Activated naive CD8-positive, alpha-beta T cell treated with anti-CD3 and anti-CD28 coated beads, Interleukin-2, amount 10 ng/mL, durations not matched to agents 7 days and 5 days (primary cell): ENCODE measurements around the gene CCDC149. TPM values are rescaled to one million over a fixed set of nuclear protein-coding genes. Genes with fewer than 3 reads are reported as not detected.

ENCODE experiments used
- ATAC-seq: fragments of 150-1000 bp; cut with Tn5 transposase; one replicate; pipeline ENCODE4 v1.10.0; 2021; ENCODE audit warnings: low read depth, moderate library complexity
- POLR2A ChIA-PET: fragments of 350-600 bp; sonication (Branson Sonifier 250); formaldehyde crosslinking; loops from one replicate; lab custom pipeline; 2021; ENCODE audit warnings: antibody characterized with exemption; lab: Charles Lee
- DNase-seq: peaks from one replicate; pipeline ENCODE4 v3.0.0; 2021
- H3K27ac Mint-ChIP-seq: one replicate; pipeline ENCODE4 v1.8.0; 2022; ENCODE audit warnings: mild to moderate bottlenecking, mixed read lengths
- H3K27me3 Mint-ChIP-seq: one replicate; pipeline ENCODE4 v1.8.0; 2022; ENCODE audit warnings: mild to moderate bottlenecking, moderate library complexity, mixed read lengths
- H3K36me3 Mint-ChIP-seq: one replicate; pipeline ENCODE4 v1.8.0; 2021; ENCODE audit warnings: mild to moderate bottlenecking, mixed read lengths
- H3K4me1 Mint-ChIP-seq: one replicate; pipeline ENCODE4 v1.8.0; 2021; ENCODE audit warnings: mixed read lengths
- H3K4me3 Mint-ChIP-seq: one replicate; pipeline ENCODE4 v1.8.0; 2022; ENCODE audit warnings: mild to moderate bottlenecking, moderate library complexity, mixed read lengths
- H3K9me3 Mint-ChIP-seq: one replicate; pipeline ENCODE4 v1.8.0; 2021; ENCODE audit warnings: mixed read lengths
- total RNA-seq, 2 experiments: library from RNA; stranded (reverse); gene quantifications; one replicate each; pipeline ENCODE4 v1.2.3, GENCODE V29; 2021

The CCDC149 gene
- total RNA-seq, 2 experiments from 2014 or later, result not detected

DNA sequence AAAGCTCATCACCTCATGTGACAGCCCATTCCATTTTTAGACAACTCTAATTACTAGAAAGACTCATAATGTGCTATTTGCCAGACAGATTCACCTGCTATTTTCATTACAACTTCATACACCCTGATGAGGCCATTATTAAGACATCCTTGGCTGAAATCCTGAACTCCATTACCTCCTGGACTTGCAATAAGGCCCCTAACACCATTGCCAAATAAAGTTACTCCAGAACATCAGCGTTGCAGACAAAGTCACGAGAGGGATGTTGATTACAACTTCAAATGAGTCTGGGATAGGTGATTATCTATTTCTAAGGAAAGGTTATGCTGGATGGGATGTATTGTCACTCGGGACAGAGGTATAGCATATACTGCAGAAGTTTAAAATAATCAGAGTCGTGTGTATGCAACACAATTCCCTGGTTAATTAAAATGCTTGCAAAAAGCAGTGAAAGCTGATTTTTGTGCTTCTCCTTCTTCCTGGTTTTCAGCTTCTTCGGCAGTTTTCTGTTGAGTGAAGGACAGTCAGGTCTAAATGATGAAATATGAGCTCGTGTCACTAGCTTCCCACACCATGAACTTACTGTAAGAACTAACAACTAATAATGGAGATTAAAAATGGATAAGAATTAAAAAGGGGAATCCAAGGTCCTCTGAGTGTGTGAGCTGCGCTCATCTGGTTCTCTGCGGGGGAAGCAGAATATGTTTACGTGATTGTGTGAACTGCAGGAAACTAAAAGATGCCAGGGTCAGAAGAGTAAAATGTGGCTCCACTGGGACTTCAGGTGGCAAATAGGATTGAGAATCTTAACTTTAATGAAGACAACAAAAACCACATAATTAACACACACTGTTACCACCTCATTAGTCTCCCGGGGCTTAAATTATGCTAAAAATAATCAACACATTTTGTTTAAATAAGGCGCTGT lies 135.0 kb downstream of the CCDC149 start:
- Mint-ChIP-seq H3K27ac (no peak overlapping the region), H3K4me3 (no peak overlapping the region), H3K36me3 (no peaks in the 10 kb centered on the region), H3K9me3 (no peaks in the 10 kb centered on the region), H3K27me3 (no peaks in the 10 kb centered on the region), H3K4me1 (no peaks in the 10 kb centered on the region)
- ATAC-seq (no peak), DNase-seq (no peak)
- POLR2A ChIA-PET, result no interaction called here

DNA sequence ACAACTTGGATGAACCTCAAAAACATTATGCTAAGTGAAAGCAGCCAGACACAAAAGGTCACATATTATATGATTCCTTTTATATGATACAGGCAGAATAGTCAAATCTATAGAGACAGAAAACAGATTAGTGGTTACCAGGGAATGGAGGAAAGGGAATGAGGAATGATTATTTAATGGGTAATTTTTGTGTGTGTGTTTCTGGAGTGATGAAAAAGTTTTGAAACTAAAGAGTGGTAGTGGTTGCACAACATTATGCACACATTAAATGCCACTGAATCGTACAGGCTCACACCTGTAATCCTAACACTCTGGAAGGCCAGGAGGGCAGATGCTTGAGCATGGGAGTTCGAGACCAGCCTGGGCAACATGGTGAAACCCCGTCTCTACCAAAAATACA lies 137.1 kb downstream of the CCDC149 start:
- DNase-seq (no peak), ATAC-seq (no peak)
- H3K4me3 Mint-ChIP-seq, result no peak overlapping the region
- no peaks in the 10 kb centered on the region for H3K4me1 Mint-ChIP-seq
- POLR2A ChIA-PET, result no interaction called here
- no peaks in the 10 kb centered on the region for H3K36me3 Mint-ChIP-seq
- H3K27me3 Mint-ChIP-seq, result no peaks in the 10 kb centered on the region
- H3K9me3 Mint-ChIP-seq, result no peaks in the 10 kb centered on the region
- no peak overlapping the region for H3K27ac Mint-ChIP-seq

DNA sequence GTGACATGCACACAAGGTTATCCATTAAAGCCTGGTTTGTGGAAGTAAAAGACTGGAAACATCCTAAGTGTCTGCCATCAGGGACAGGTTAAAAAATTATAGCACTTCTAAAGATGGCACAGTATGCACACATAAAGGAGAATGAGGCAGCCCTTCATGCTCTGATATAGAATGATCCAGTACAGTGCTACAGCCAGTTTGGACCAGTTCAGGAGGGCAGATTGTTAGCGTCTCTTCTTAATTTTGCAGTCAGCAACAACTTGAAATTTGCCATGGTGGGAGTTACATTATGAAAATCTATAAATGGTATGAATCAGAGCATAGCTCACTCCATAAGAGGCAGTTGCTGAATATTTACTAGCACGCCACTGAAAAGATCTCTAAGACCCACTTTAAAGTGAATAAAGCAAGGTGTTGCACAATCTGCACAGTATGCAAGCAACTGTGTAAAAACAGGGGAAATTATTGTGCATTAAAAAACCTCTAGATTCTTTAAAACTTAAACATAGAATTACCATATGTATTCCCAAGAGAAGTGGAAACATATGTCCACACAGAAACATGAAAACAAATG lies 137.7 kb downstream of the CCDC149 start:
- Mint-ChIP-seq H3K27ac (no peak overlapping the region), H3K4me3 (no peak overlapping the region), H3K27me3 (no peaks in the 10 kb centered on the region), H3K9me3 (no peaks in the 10 kb centered on the region), H3K36me3 (no peaks in the 10 kb centered on the region), H3K4me1 (no peaks in the 10 kb centered on the region)
- DNase-seq, result no peak
- no peak for ATAC-seq
- POLR2A ChIA-PET, result no interaction called here

DNA sequence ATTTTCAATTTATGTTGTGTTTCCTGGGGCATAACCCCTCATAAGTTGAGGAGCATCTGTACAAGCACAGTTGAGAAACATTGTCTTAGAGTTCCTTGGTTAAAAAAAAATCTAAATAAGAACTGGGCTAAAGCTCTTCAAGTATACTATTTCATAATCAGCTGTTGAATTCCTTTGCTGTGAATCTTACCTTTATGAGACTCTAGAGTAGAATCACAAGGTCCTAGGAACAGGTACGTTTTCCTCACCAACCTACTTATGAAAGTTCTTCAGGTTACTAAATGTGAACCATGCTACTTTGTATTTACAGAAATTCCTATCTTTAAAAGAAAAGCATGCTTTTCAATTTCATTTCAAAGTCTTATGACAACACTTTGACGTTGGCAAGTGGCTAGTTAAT lies 138.4 kb downstream of the CCDC149 start:
- no peak for ATAC-seq
- no peaks in the 10 kb centered on the region for H3K4me1 Mint-ChIP-seq
- no peak for DNase-seq
- POLR2A ChIA-PET, result no interaction called here
- H3K27ac Mint-ChIP-seq, result no peak overlapping the region
- H3K4me3 Mint-ChIP-seq, result no peak overlapping the region
- no peaks in the 10 kb centered on the region for H3K9me3 Mint-ChIP-seq
- H3K36me3 Mint-ChIP-seq, result no peaks in the 10 kb centered on the region
- no peaks in the 10 kb centered on the region for H3K27me3 Mint-ChIP-seq

DNA sequence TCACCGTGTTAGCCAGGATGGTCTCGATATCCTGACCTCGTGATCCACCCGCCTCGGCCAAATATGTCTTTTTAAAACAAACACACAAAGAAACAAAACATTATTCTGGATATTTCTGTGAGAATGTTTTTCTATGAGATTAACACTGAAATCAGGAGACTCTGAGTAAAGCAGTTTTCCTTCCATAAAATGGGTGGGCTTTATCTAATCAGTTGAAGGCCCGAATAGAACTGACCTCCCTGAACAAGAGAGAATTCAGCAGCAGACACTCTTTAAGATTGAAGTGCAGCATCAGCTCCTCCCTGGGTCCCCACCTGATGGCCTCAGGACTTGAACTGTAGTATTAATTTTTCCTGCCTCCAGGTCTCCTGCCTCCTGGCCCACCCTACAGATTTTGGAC lies 139.9 kb downstream of the CCDC149 start:
- POLR2A ChIA-PET, result no interaction called here
- no peak for ATAC-seq
- Mint-ChIP-seq H3K27ac (no peak overlapping the region), H3K4me3 (no peak overlapping the region), H3K4me1 (no peaks in the 10 kb centered on the region), H3K36me3 (no peaks in the 10 kb centered on the region), H3K9me3 (no peaks in the 10 kb centered on the region), H3K27me3 (no peaks in the 10 kb centered on the region)
- DNase-seq, result no peak

DNA sequence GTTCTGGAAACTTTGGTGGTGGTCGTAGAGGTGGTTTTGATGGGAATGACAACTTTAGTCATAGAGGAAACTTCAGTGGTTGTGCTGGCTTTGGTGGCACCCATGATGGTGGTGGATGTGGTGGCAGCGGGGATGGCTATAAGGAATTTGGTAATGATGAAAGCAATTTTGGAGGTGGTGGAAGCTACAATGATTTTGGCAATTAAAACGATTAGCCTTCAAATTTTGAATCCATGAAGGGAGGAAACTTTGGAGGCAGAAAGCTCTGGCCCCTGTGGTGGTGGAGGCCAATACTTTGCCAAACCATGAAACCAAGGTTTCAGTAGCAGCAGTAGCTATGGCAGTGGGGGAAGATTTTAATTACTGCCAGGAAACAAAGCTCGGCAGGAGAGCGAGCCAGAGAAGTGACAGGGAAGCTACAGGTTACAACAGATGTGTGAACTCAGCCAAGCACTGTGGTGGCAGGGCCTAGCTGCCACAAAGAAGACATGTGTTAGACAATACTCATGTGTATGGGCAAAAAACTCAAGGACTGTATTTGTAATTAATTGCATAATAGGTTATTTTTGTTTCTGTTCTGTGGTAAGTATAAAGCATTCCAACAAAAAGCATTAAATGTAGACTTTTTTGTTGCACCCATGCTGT lies 140.7 kb downstream of the CCDC149 start:
- H3K4me3 Mint-ChIP-seq, result no peak overlapping the region
- POLR2A ChIA-PET, result no interaction called here
- H3K27ac Mint-ChIP-seq, result no peak overlapping the region
- no peaks in the 10 kb centered on the region for H3K9me3 Mint-ChIP-seq
- DNase-seq (no peak), ATAC-seq (no peak)
- no peaks in the 10 kb centered on the region for H3K36me3 Mint-ChIP-seq
- H3K4me1 Mint-ChIP-seq, result no peaks in the 10 kb centered on the region
- no peaks in the 10 kb centered on the region for H3K27me3 Mint-ChIP-seq

DNA sequence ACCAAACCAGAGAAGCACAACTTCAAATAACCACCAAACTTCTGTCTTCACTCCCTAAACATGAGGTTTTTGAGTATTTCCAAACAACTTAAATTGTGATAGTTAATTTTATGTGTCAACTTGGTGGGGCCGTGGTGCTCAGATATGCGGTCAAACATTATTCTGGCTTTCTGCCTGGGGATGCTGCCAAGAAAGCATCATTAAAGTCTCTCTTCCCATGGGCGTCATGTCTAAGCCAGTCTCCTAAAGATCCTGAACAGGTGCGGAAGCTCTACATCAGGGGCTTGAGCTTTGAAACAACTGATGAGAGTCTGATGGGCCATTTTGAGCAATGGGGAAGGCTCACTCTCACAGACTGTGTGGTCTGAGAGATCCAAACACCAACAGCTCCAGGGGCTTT lies 141.6 kb downstream of the CCDC149 start:
- H3K36me3 Mint-ChIP-seq, result no peaks in the 10 kb centered on the region
- H3K9me3 Mint-ChIP-seq, result no peaks in the 10 kb centered on the region
- POLR2A ChIA-PET, result no interaction called here
- H3K27ac Mint-ChIP-seq, result no peak overlapping the region
- H3K4me1 Mint-ChIP-seq, result no peaks in the 10 kb centered on the region
- H3K27me3 Mint-ChIP-seq, result no peaks in the 10 kb centered on the region
- H3K4me3 Mint-ChIP-seq, result no peak overlapping the region
- ATAC-seq (no peak), DNase-seq (no peak)

DNA sequence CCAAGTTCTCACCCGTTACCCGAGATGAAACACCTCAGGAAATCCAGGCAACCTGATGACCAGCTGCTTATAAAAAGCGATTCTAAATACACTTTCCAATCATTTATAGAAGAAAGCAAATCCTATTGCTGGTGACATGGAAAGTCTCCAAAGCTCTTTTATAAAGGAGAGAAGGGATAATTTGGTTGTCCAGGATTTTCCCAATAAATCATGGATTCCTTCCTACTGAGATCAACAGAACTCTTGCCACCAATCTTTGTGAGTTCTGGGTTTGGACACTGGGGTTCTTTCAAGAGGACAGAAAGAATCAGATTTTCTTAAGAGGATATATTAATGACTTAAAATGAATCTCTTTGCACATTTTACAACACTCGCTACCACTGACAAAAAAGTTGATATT lies 142.2 kb downstream of the CCDC149 start:
- no peak for DNase-seq
- no peaks in the 10 kb centered on the region for H3K36me3 Mint-ChIP-seq
- H3K27me3 Mint-ChIP-seq, result no peaks in the 10 kb centered on the region
- no peak overlapping the region for H3K4me3 Mint-ChIP-seq
- no peak overlapping the region for H3K27ac Mint-ChIP-seq
- no peak for ATAC-seq
- POLR2A ChIA-PET, result interaction anchor here (0.5 kb wide), 1 partner anchor 175 kb away, joined by 3 read pairs; no protein-coding TSS in a partner anchor
- no peaks in the 10 kb centered on the region for H3K4me1 Mint-ChIP-seq
- no peaks in the 10 kb centered on the region for H3K9me3 Mint-ChIP-seq

DNA sequence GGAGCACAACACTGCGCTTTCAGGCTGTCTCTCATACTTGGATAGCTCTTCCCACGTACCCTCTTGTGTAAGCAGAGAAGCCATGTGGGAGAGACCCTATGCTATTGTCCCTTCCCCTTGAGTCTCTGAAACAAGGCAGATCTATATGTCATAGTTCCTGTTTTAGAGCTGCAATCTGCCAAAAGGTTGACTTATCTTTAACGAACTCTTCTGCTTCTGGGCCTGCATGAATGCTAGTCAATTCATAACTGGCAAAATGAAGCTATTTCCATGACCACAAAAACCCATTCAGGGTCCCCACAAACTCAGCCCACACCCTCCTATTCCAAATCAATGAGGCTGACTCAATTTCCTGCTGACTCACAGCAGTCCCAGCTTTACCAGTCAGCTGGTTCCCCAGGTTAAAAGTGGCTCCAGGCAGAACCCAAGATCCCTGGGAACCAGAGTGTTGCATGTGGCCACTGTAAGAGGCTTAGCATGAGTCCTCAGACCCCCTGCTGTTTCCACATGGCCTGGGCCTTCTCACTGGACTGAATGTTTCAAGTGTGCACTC lies 142.7 kb downstream of the CCDC149 start:
- ATAC-seq, result no peak
- H3K4me1 Mint-ChIP-seq, result no peaks in the 10 kb centered on the region
- no peaks in the 10 kb centered on the region for H3K27me3 Mint-ChIP-seq
- no peak overlapping the region for H3K4me3 Mint-ChIP-seq
- DNase-seq, result no peak
- no peak overlapping the region for H3K27ac Mint-ChIP-seq
- no peaks in the 10 kb centered on the region for H3K9me3 Mint-ChIP-seq
- POLR2A ChIA-PET, result interaction anchor here (0.5 kb wide), 1 partner anchor 176 kb away, joined by 3 read pairs; no protein-coding TSS in a partner anchor
- H3K36me3 Mint-ChIP-seq, result no peaks in the 10 kb centered on the region

DNA sequence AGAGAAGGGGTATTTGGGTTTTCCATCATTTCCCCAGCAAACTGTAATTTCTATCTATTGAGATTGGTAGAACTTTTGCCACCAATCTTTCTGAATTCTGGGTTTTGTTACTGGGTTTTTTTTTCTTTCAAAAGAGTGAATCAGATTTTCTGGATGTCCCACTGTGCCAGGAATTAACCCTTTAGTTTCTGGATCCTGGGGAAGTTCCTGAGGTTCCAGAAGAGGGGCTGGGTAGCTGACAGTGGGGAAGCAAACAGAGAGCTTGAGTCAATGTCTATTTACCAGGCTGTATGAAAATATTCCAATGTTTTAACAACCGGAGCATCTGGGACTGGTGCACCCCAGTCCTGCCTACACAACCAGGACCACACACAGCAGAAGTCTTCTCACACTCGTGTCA lies 143.3 kb downstream of the CCDC149 start:
- DNase-seq, result no peak
- H3K4me1 Mint-ChIP-seq, result no peaks in the 10 kb centered on the region
- no peak for ATAC-seq
- POLR2A ChIA-PET, result no interaction called here
- H3K36me3 Mint-ChIP-seq, result no peaks in the 10 kb centered on the region
- H3K4me3 Mint-ChIP-seq, result no peak overlapping the region
- no peak overlapping the region for H3K27ac Mint-ChIP-seq
- H3K27me3 Mint-ChIP-seq, result no peaks in the 10 kb centered on the region
- H3K9me3 Mint-ChIP-seq, result no peaks in the 10 kb centered on the region

DNA sequence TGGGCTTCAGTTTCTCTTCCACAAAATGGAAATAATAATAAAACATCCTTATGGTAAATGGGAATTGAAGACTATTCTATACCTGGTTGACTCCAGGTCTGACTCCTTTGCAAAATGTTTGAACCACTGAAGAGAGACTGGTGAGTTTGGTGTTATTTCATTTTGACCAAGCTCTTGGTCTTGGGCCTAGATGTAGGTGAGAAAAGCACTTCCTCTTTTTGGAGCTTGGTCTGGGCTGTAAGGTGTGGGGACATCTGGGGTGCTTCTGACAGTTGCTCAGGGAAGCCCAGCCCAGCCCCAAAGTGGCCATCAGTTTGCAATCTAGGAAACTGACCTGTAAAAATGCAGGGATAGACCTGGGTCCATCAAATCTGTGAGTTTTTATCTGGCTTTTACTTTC lies 144.2 kb downstream of the CCDC149 start:
- no peak overlapping the region for H3K27ac Mint-ChIP-seq
- no peaks in the 10 kb centered on the region for H3K27me3 Mint-ChIP-seq

DNA sequence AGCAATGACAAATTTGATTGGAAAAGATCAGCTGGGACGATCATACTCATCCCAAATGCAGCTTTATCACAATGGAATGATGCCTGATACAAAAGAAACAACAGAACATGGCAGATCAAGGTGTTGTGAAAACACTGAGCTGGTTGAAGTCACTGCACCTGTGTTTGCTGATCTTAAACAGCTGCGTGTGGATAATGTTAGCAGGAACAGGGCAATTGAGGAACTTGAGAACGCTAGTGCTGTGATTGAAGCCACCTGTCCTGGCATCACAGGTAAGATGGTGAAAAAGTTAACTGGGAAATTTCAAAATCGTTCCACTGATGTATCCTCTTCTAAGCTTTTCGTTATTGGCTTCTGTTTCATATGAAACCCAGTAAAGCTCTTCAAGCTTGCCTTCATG lies 144.8 kb downstream of the CCDC149 start:
- no peaks in the 10 kb centered on the region for H3K4me1 Mint-ChIP-seq
- H3K36me3 Mint-ChIP-seq, result no peaks in the 10 kb centered on the region
- POLR2A ChIA-PET, result no interaction called here
- no peaks in the 10 kb centered on the region for H3K9me3 Mint-ChIP-seq
- H3K27ac Mint-ChIP-seq, result no peak overlapping the region
- no peak overlapping the region for H3K4me3 Mint-ChIP-seq
- ATAC-seq (no peak), DNase-seq (no peak)
- H3K27me3 Mint-ChIP-seq, result no peaks in the 10 kb centered on the region

More for the DNA sequence above, 144.2 kb downstream of the CCDC149 start:
- no peak for DNase-seq
- Mint-ChIP-seq H3K4me1 (no peaks in the 10 kb centered on the region), H3K36me3 (no peaks in the 10 kb centered on the region), H3K4me3 (no peak overlapping the region), H3K9me3 (no peaks in the 10 kb centered on the region)
- POLR2A ChIA-PET, result no interaction called here
- no peak for ATAC-seq

DNA sequence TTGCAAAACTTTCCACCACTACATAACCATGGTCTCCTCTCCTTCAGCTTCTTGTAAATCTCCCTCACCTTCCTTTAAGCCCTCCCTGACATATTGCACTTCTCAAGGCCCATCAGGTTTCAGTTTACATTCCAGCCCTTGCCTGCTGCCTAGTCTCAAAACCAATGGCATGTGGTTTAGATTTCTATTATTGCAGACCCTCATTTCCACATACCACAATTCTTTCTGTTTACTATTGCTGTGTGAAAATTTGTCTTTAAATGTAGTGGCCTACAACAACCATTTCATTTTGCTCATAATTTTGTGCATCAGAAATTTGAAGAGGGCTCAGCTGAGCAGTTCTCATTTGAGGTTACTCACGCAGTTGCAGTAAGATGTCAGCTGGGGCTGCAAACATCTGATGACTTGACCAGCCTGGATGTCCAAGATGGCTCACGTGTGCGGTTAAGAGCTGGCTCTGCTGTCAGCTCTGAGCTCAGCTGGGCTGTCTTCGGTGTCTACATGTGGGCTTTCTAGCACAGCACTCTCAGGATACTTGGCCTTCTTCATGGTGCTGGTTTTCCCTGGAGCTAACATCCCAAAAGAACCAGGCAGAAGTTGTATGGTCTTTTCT lies 147.4 kb downstream of the CCDC149 start:
- POLR2A ChIA-PET, result no interaction called here
- Mint-ChIP-seq H3K36me3 (no peaks in the 10 kb centered on the region), H3K9me3 (no peaks in the 10 kb centered on the region), H3K27me3 (no peaks in the 10 kb centered on the region), H3K4me3 (no peak overlapping the region), H3K27ac (no peak overlapping the region), H3K4me1 (no peaks in the 10 kb centered on the region)
- ATAC-seq (no peak), DNase-seq (no peak)
